ENCODE measurements around the gene MOB3A.

The MOB3A gene

GRCh38 chr19:2080336-2080988 lies 15.7 kb downstream of the MOB3A start:
- no peak for DNase-seq

GRCh38 chr19:2079865-2080301 lies 16.2 kb downstream of the MOB3A start:
- no peak for DNase-seq

- DNase-seq: no peak
Observed at GRCh38 chr19:2079076-2079864, 16.9 kb downstream of the MOB3A start.

GRCh38 chr19:2077833-2078619 lies 18.1 kb downstream of the MOB3A start:
- DNase-seq: no peak

- DNase-seq: no peak
Observed at GRCh38 chr19:2077398-2077797, 18.7 kb downstream of the MOB3A start.

- no peak for DNase-seq
Observed at GRCh38 chr19:2076526-2076944, 19.6 kb downstream of the MOB3A start.

- no peak for DNase-seq
Observed at GRCh38 chr19:2072757-2073551, 23.2 kb downstream of the MOB3A start.

- DNase-seq: no peak
Observed at GRCh38 chr19:2070986-2071673, 25.0 kb downstream of the MOB3A start.

- DNase-seq: no peak
Observed at GRCh38 chr19:2070436-2070827, 25.7 kb downstream of the MOB3A start.

GRCh38 chr19:2064788-2065524 lies 31.2 kb downstream of the MOB3A start:
- DNase-seq: no peak

GRCh38 chr19:2064395-2064787 lies 31.7 kb downstream of the MOB3A start:
- no peak for DNase-seq

- no peak for DNase-seq
Observed at GRCh38 chr19:2063824-2064223, 32.3 kb downstream of the MOB3A start.

- no peak for DNase-seq
Observed at GRCh38 chr19:2062770-2063169, 33.4 kb downstream of the MOB3A start.

- no peak for DNase-seq
Observed at GRCh38 chr19:2062389-2062729, 33.8 kb downstream of the MOB3A start.

GRCh38 chr19:2061495-2062388 lies 34.4 kb downstream of the MOB3A start:
- DNase-seq: peak; percentile 98

GRCh38 chr19:2060884-2061494 lies 35.1 kb downstream of the MOB3A start:
- DNase-seq: no peak

- DNase-seq: no peak
Observed at GRCh38 chr19:2059422-2060201, 36.5 kb downstream of the MOB3A start.

GRCh38 chr19:2058570-2059421 lies 37.3 kb downstream of the MOB3A start:
- no peak for DNase-seq

Measured in NCI-H1417 treated with DMSO at 0.1 percent for 48 hours (cell line).